Spleen (tissue), 7 donors: ENCODE data around the gene LPCAT1.

ENCODE experiments used
- CTCF ChIP-seq, 11 experiments: fragments of 200-600 bp in 7 of 11; fragments of 450-650 bp in 4 of 11; sonication (generic) in 4 of 11; IDR thresholded peaks in 8 of 11; conservative IDR thresholded peaks in 3 of 11; 1 replicate in 7 of 11; 2 replicates in 4 of 11; pipeline versions ENCODE4 v1.4.0 to v1.8.0; 2016 to 2021; ENCODE audit warnings: antibody characterized with exemption in 11 of 11, inconsistent platforms in 4 of 11, mild to moderate bottlenecking in 1 of 11
- POLR2A ChIP-seq, 3 donors: fragments of 450-650 bp; IDR thresholded peaks; one replicate each; pipeline ENCODE4 v1.5.1; 2017; ENCODE audit warnings: antibody characterized with exemption in 3 of 3, mild to moderate bottlenecking in 1 of 3
- donor health status: DM: no; HTN: no; CAD: no; lungs with moderate emphysema.
- donor health status: DM: no; HTN: no; CAD: no.
- donor health status: DM: no; HTN: no; CAD: no.

GRCh38 chr5:1417586-1418225, 106.1 kb downstream of the LPCAT1 start:
- TF ChIP-seq CTCF (IDR thresholded peaks at IDR 0.05 in 8 of 11, conservative IDR thresholded peaks at IDR 0.05 in 3 of 11) = no peak
- no peak for TF ChIP-seq POLR2A (IDR thresholded peaks at IDR 0.05)
